HUES48 (cell line): ENCODE data around the gene PRKCE.
"Not testable (repeated sequence)": the region's sequence is repeated elsewhere in the genome, so short reads cannot be mapped to it uniquely, and the experiment has no call there.

Source experiments
- H3K27ac ChIP-seq: one replicate; pipeline ENCODE4 v1.7.0; 2013; ENCODE audit warnings: low read depth, low read length, inconsistent platforms
- H3K27me3 ChIP-seq: 2 replicates; pipeline ENCODE4 v1.6.1; 2013; ENCODE audit warnings: mild to moderate bottlenecking, low read length; ENCODE audit not compliant: control insufficient read depth, insufficient read depth
- H3K36me3 ChIP-seq: 2 replicates; pipeline ENCODE4 v1.6.1; 2013; ENCODE audit warnings: low read length; ENCODE audit not compliant: control insufficient read depth, insufficient read depth
- H3K4me1 ChIP-seq: 2 replicates; pipeline ENCODE4 v1.6.1; 2013; ENCODE audit warnings: mild to moderate bottlenecking, low read length; ENCODE audit not compliant: control insufficient read depth, insufficient read depth
- H3K4me3 ChIP-seq: 2 replicates; pipeline ENCODE4 v1.5.1; 2013; ENCODE audit warnings: mild to moderate bottlenecking, low read depth, low read length
- H3K9ac ChIP-seq: 2 replicates; pipeline ENCODE4 v1.6.1; 2013; ENCODE audit warnings: mild to moderate bottlenecking, low read depth, low read length, moderate library complexity
- H3K9me3 ChIP-seq: 2 replicates; pipeline ENCODE4 v1.6.1; 2013; ENCODE audit warnings: low read length; ENCODE audit not compliant: control insufficient read depth, insufficient read depth

PRKCE gene

DNA sequence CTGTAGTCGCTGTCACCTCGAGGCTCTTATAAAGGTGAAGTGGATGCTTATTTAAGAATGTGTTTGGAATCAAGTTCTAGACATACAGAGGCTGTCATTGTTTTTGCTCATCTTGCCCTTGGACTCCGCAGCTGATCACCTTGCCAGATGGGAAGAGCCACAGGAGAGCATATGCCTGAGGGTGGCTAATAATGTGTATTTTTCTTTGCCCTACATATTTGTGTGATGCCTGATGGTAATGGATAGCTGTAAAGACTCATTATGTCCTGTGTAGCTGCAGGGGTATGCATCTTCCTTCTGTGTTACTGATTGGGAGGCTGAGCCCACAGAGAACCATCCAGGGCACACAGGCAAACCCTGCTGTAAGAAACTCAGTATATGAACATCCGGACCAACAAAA, 61.7 kb downstream of the PRKCE start:
- H3K9ac ChIP-seq = no peak overlapping the region
- no peaks in the 10 kb centered on the region for H3K9me3 ChIP-seq
- H3K27me3 ChIP-seq = no peaks in the 10 kb centered on the region
- no peaks in the 10 kb centered on the region for H3K36me3 ChIP-seq
- no peaks in the 10 kb centered on the region for H3K4me1 ChIP-seq
- H3K27ac ChIP-seq = no peak overlapping the region
- H3K4me3 ChIP-seq = no peak overlapping the region

DNA sequence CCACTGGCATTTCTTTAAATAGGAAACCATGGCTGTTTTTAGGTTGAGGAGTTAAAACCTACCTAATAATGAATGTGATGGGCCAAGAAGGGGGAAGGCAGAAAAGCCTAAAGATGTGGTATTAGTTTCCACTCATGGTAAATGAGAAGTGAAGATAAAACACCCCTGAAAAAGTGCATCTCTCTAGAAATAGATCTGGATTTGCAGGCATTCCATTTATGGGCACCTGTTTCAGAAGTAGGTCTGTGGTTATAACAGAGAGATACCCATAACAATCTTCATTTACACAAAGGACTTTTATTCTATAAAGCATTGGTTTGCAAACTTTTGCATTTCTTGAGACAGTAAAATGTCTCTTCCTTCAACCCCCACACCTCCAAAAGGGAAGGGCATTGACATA, 62.1 kb downstream of the PRKCE start:
- Histone ChIP-seq H3K9ac (no peak overlapping the region), H3K9me3 (no peaks in the 10 kb centered on the region), H3K4me3 (no peak overlapping the region), H3K27me3 (no peaks in the 10 kb centered on the region), H3K36me3 (no peaks in the 10 kb centered on the region), H3K4me1 (no peaks in the 10 kb centered on the region), H3K27ac (no peak overlapping the region)

DNA sequence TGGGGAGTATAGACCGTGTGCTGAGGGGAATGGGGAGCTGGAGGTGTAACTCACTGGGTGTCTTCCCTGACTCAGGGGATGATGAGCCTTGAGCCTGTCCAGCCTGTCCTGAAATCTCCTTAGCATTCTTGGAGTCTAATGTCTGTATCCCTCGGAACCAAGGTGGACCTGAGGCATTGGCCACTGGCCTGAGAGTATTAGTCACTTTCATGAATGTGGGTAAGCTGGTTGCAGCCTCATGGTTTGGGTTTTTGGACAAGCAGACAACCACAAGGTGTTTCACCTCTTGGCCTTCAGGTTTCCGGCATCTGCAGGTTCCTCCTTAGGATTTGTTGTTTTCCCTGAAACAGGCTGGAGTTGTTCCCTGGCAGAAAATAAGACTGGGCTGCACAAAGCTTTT, 63.2 kb downstream of the PRKCE start:
- no peaks in the 10 kb centered on the region for H3K27me3 ChIP-seq
- no peaks in the 10 kb centered on the region for H3K4me1 ChIP-seq
- no peak overlapping the region for H3K4me3 ChIP-seq
- H3K9me3 ChIP-seq = no peaks in the 10 kb centered on the region
- H3K27ac ChIP-seq = no peak overlapping the region
- H3K36me3 ChIP-seq = no peaks in the 10 kb centered on the region
- H3K9ac ChIP-seq = no peak overlapping the region

DNA sequence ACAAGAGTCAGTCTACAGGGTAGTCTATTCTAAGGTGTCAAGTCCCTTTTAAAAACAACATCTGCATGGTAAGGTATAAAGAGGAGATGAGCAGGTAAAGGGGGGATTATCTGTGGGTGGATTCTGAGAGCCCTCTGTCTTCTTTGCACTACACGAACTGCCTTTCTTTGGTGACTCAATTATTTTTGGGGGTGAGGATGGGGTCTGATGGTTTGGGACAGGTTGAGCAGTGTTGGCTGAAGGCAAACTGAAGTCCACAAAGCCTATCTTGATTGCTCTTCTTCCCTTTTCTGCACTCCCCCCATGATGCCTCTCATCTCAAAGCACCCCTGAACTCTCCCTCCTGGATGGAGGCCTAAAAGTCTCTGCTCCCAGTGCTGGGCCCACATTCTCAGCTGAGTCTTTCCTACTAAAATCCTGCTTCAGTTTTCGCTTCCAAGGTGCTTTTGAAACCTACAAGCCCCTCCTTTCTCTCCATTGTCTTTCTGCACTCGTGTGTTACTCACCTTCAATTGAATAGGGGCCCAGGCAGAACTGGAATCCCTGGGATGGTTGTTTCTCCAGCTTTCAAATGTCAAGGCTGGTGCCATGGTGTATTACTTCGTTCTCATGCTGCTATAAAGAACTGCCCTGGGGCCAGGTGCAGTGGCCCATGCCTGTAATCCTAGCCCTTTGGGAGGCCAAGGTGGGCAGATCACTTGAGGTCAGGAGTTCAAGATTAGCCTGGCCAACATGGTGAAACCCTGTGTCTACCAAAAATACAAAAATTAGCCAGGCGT, 64.3 kb downstream of the PRKCE start:
- Histone ChIP-seq H3K27me3 (no peaks in the 10 kb centered on the region), H3K27ac (no peak overlapping the region), H3K9me3 (no peaks in the 10 kb centered on the region), H3K4me3 (no peak overlapping the region), H3K4me1 (no peaks in the 10 kb centered on the region), H3K36me3 (no peaks in the 10 kb centered on the region), H3K9ac (no peak overlapping the region)

DNA sequence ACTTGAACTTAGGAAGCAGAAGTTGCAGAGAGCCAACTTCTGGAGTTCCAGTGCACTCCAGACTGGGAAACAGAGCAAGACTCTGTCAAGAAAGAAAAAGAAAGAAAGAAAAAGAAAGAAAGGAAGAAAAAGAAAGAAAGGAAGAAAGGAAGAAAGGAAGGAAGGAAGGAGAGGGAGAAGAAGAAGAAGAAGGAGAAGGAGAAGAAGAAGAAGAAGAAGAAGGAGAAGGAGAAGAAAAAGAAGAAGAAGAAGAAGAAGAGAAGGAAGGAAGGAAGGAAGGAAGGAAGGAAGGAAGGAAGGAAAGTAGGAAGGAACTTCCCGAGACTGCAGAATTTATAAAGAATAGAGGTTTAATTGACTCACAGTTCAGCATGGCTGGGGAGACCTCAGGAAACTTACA, 65.0 kb downstream of the PRKCE start:
- not testable (repeated sequence) for H3K9ac ChIP-seq, H3K9me3 ChIP-seq, H3K27ac ChIP-seq, H3K36me3 ChIP-seq, H3K4me3 ChIP-seq, H3K27me3 ChIP-seq, H3K4me1 ChIP-seq

DNA sequence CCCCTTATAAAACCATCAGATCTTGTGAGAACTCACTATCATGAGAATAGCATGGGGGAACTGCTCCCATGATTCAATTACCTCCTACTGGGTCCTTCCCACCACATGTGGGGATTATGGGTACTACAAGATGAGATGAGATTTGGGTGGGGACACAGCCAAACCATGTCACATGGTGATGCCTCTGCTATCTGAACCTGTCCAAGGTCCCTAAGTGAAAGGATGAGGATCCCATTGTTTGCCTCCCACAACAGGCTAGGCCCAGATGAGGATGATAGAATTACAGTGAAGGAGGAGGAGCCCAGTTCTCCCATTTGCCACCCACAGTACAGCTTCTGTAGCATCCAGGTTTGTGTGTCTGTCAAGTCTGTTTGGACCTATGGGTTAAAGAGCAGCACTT, 65.4 kb downstream of the PRKCE start:
- H3K27me3 ChIP-seq = no peaks in the 10 kb centered on the region
- no peak overlapping the region for H3K27ac ChIP-seq
- H3K4me3 ChIP-seq = no peak overlapping the region
- H3K4me1 ChIP-seq = no peaks in the 10 kb centered on the region
- H3K9ac ChIP-seq = no peak overlapping the region
- no peaks in the 10 kb centered on the region for H3K9me3 ChIP-seq
- no peaks in the 10 kb centered on the region for H3K36me3 ChIP-seq

DNA sequence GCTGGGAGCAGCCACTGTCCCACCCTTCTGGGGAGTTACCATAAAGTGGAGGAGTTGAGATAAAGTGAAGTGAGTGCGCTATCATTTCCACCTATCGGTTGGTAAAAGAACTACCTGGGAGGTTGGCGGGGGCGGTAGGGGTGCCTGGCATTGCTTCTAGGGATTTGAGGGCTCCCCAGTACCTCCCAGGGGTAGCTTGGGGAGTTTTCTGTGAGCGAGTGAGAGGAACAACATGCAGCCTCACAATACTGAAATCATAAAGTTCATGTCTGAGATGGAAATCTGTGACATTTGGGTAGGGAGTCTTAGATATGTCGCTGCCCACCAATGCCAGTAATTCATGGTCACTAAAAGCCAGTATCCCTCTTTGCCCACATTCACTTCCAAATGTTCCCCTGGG, 68.7 kb downstream of the PRKCE start:
- H3K4me1 ChIP-seq = peaks cover 8% of the 10 kb centered on the region
- no peak overlapping the region for H3K4me3 ChIP-seq
- no peak overlapping the region for H3K9ac ChIP-seq
- no peaks in the 10 kb centered on the region for H3K27me3 ChIP-seq
- H3K27ac ChIP-seq = no peak overlapping the region
- H3K9me3 ChIP-seq = no peaks in the 10 kb centered on the region
- no peaks in the 10 kb centered on the region for H3K36me3 ChIP-seq

DNA sequence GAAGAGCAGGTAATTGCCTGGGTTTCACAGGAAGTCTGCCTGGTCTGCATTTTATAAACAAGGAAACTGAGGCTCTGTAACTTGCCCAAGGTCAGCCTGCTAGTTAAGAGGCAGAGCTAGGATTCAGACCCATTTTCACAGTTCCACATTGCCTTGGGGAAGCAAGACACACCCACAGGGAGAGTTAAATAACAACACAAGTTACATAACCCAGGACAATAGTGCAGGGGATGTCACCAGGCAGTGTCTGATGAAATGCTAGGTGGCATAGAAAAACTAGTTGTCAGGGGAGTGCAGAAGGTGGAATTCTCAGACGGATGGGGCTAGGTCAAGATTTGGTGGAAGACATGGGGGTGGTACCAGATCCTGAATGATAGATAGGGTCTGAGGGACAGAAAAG, 69.7 kb downstream of the PRKCE start:
- Histone ChIP-seq H3K4me1 (peaks cover 8% of the 10 kb centered on the region), H3K36me3 (no peaks in the 10 kb centered on the region), H3K9ac (no peak overlapping the region), H3K4me3 (no peak overlapping the region), H3K9me3 (no peaks in the 10 kb centered on the region), H3K27ac (no peak overlapping the region), H3K27me3 (no peaks in the 10 kb centered on the region)

DNA sequence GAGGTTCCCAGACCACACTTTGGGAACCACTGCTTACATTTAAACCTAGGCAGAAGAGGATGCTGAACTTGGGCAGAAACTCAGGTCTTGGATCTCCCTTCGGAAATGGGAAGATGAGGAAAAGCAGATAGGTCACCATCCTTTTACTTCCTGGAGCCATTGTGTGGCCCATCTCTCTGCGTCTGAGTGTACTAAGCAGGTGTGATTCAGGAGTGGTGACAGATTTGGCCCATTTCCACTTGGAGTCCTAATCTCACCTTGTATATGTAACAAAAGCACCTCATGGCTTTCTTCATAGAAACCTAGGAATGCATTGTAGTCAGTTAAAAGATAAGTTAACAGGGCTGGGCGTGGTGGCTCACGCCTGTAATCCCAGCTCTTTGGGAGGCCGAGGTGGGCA, 71.0 kb downstream of the PRKCE start:
- no peak overlapping the region for H3K4me3 ChIP-seq
- H3K9ac ChIP-seq = no peak overlapping the region
- no peak overlapping the region for H3K27ac ChIP-seq
- H3K9me3 ChIP-seq = no peaks in the 10 kb centered on the region
- no peaks in the 10 kb centered on the region for H3K27me3 ChIP-seq
- H3K4me1 ChIP-seq = peaks cover 8% of the 10 kb centered on the region
- H3K36me3 ChIP-seq = no peaks in the 10 kb centered on the region

DNA sequence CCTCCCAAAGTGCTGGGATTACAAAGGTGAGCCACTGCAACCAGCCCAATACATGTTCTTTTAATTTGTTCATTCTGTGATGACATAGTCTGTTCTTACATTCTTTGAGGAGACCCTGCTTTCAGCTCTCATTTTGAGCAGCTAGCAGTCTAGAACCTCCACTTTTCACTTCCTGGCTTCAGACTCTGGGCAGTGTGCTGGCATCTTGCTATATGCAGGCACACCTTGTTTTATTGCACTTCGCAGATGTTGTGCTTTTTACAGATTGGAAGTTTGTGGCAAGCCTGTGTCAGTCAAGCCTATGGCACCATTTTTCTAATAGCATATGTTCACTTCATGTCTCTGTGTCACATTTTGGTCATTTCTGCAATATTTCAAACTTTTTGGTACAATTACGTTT, 72.4 kb downstream of the PRKCE start:
- no peaks in the 10 kb centered on the region for H3K27me3 ChIP-seq
- H3K27ac ChIP-seq = no peak overlapping the region
- H3K9ac ChIP-seq = no peak overlapping the region
- no peaks in the 10 kb centered on the region for H3K36me3 ChIP-seq
- no peaks in the 10 kb centered on the region for H3K9me3 ChIP-seq
- no peak overlapping the region for H3K4me3 ChIP-seq
- H3K4me1 ChIP-seq = peaks cover 8% of the 10 kb centered on the region

DNA sequence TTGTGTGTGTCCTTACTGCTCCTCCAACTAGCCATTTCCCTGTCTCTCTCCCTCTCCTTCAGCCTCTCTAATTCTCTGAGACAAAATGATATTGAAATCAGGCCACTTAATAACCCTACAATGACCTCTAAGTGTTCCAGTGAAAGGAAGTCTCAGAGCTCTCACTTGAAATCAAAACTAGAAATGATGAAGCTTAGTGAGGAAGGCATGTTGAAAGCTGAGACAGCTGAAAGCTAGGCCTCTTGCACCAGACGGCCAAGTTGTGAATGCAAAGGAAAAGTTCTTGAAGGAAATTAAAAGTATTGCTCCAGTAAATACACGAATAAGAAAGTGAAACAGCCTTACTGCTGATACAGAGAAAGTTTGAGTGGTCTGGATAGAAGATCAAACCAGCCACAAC, 72.9 kb downstream of the PRKCE start:
- H3K4me1 ChIP-seq = peaks cover 8% of the 10 kb centered on the region
- no peak overlapping the region for H3K9ac ChIP-seq
- H3K27me3 ChIP-seq = no peaks in the 10 kb centered on the region
- no peak overlapping the region for H3K27ac ChIP-seq
- no peaks in the 10 kb centered on the region for H3K36me3 ChIP-seq
- H3K9me3 ChIP-seq = no peaks in the 10 kb centered on the region
- no peak overlapping the region for H3K4me3 ChIP-seq
